HepG2 (cell line): ENCODE data around the gene GPD1. TPM values are rescaled to one million over a fixed set of nuclear protein-coding genes. Genes with fewer than 3 reads are reported as not detected.
"Not testable (repeated sequence)": the region's sequence is repeated elsewhere in the genome, so short reads cannot be mapped to it uniquely, and the experiment has no call there.

Source experiments
- ATAC-seq: fragments of 200-7000 bp; cut with Tn5 transposase; 3 replicates; pipeline ENCODE4 v1.9.1; 2020; ENCODE audit warnings: mild to moderate bottlenecking, moderate library complexity
- BruUV-seq: library from RNA; stranded (reverse); fragments of 400-500 nt; replicated peaks from 2 replicates; lab custom pipeline; 2021; lab: Mats Ljungman, UMichigan
- CTCF ChIA-PET: fragments of 300-600 bp; formaldehyde crosslinking; extraction: SDS; loops from one replicate; lab custom pipeline; 2021; ENCODE audit warnings: low total read pairs, inconsistent platforms, low intra/inter-chr PET ratio; lab: Yijun Ruan, JAX
- POLR2A ChIA-PET: fragments of 350-600 bp; sonication (Branson Sonifier 250); formaldehyde crosslinking; loops from one replicate; lab custom pipeline; 2020; ENCODE audit warnings: antibody characterized with exemption, inconsistent platforms; lab: Yijun Ruan, JAX
- DNase-seq: peaks from one replicate; pipeline ENCODE4 v3.0.0-alpha.2; 2015; ENCODE audit warnings: low spot score
- FAIRE-seq: peaks from 3 replicates; lab custom pipeline; 2011; peaks lifted over from hg19 to GRCh38; lab: Jason Lieb, UNC
- H2AFZ ChIP-seq: one replicate; pipeline ENCODE4 v1.6.1; 2011; ENCODE audit warnings: low read length, inconsistent platforms
- H3K27ac ChIP-seq: fragments of 300-600 bp; 3 replicates; pipeline ENCODE4 v1.8.0; 2011; ENCODE audit warnings: mixed run types, mild to moderate bottlenecking, mixed read lengths, low read length, inconsistent platforms; ENCODE audit not compliant: insufficient read depth; ENCODE audit errors: extremely low read length
- H3K27me3 ChIP-seq, 2 experiments: fragments of 200-600 bp in 1 of 2; 2 replicates in 1 of 2; 3 replicates in 1 of 2; pipeline versions ENCODE4 v1.6.0 to v1.8.0; 2011; ENCODE audit warnings: low read length in 2 of 2, mild to moderate bottlenecking in 2 of 2, moderate library complexity in 2 of 2, inconsistent platforms in 1 of 2; ENCODE audit not compliant: insufficient read depth in 2 of 2, control insufficient read depth in 1 of 2
- H3K36me3 ChIP-seq, 2 experiments: fragments of 200-600 bp in 1 of 2; replicated peaks in 1 of 2; 2 replicates in 1 of 2; 3 replicates in 1 of 2; pipeline versions ENCODE4 v1.5.1 to v1.8.0; 2011; ENCODE audit warnings: low read length in 2 of 2, inconsistent platforms in 1 of 2; ENCODE audit not compliant: insufficient read depth in 2 of 2, control insufficient read depth in 1 of 2
- H3K4me1 ChIP-seq: 2 replicates; pipeline ENCODE4 v1.5.1; 2012; ENCODE audit warnings: low read length, inconsistent platforms; ENCODE audit not compliant: insufficient read depth
- H3K4me2 ChIP-seq: 2 replicates; pipeline ENCODE4 v1.6.0; 2011; ENCODE audit warnings: low read depth, low read length, inconsistent platforms
- H3K4me3 ChIP-seq, 3 experiments: fragments of 200-600 bp in 1 of 3; sonication (generic), shearing (Covaris generic) in 1 of 3; replicated peaks in 1 of 3; 2 replicates each; pipeline ENCODE4 v1.5.1; 2011 to 2016; ENCODE audit warnings: low read length in 3 of 3, inconsistent platforms in 2 of 3, low read depth in 2 of 3, mild to moderate bottlenecking in 2 of 3, control low read depth in 1 of 3, mixed read lengths in 1 of 3; ENCODE audit not compliant: insufficient read depth in 1 of 3
- H3K79me2 ChIP-seq: one replicate; pipeline ENCODE4 v1.6.1; 2011; ENCODE audit warnings: low read length, inconsistent platforms; ENCODE audit not compliant: insufficient read depth
- H3K9ac ChIP-seq: 2 replicates; pipeline ENCODE4 v1.6.0; 2011; ENCODE audit warnings: mild to moderate bottlenecking, low read depth, low read length, inconsistent platforms; ENCODE audit not compliant: insufficient read depth
- H3K9me3 ChIP-seq: 2 replicates; pipeline ENCODE4 v1.5.1; 2012; ENCODE audit warnings: mild to moderate bottlenecking, low read length
- H4K20me1 ChIP-seq: 2 replicates; pipeline ENCODE4 v1.6.0; 2011; ENCODE audit warnings: inconsistent platforms, mild to moderate bottlenecking, low read length, moderate library complexity; ENCODE audit not compliant: insufficient read depth
- KAT7 ChIP-seq: IDR thresholded peaks from 2 replicates; pipeline ENCODE4 v1.6.1; 2018; ENCODE audit warnings: borderline replicate concordance, missing compliant biosample characterization
- MXD1 ChIP-seq: sonication (generic); formaldehyde crosslinking; IDR thresholded peaks from 2 replicates; pipeline ENCODE4 v1.4.0; 2020; ENCODE audit warnings: mild to moderate bottlenecking, missing genetic modification reagents
- ZNF343 ChIP-seq: sonication (generic); formaldehyde crosslinking; IDR thresholded peaks from 2 replicates; pipeline ENCODE4 v1.4.0; 2020; ENCODE audit warnings: mild to moderate bottlenecking, missing genetic modification reagents
- WGBS: methylation state at CpG from one replicate; pipeline ENCODE4 v1.1.6; 2017; ENCODE audit warnings: low lambda C conversion rate; 5-methylcytosine and 5-hydroxymethylcytosine counted together
- in situ Hi-C: cut with HindIII; loops from 2 replicates; pipeline ENCODE4 v1.10.0; 2017; ENCODE audit warnings: low pct_unique_long_range_greater_than_20kb; ENCODE audit not compliant: extremely low pct_ligation_motif_present
- intact Hi-C: fragments of 100-400 bp; cut with micrococcal nuclease; formaldehyde crosslinking; loops from one replicate; pipeline ENCODE4 v1.10.0; 2022; ENCODE audit not compliant: unreplicated experiment
- polyA plus RNA-seq, 8 experiments: library from polyadenylated mRNA; depleted of rRNA in 3 of 8; stranded (reverse) in 7 of 8; unstranded in 1 of 8; fragments of >200 nt; fragmentation: Illumina TruSeq in 4 of 8; extraction: Trizol in 4 of 8; gene quantifications; 2 replicates each; pipeline versions ENCODE4 v1.2.1 to v1.2.3, GENCODE V29; 2011 to 2016; ENCODE audit warnings: low read depth in 4 of 8, missing spikeins in 1 of 8, mixed read lengths in 1 of 8; ENCODE audit not compliant: insufficient read depth in 1 of 8
- total RNA-seq, 5 experiments: library from RNA; depleted of rRNA; stranded (reverse); fragments of >200 nt; fragmentation: Illumina TruSeq; extraction: Trizol; gene quantifications; 2 replicates each; pipeline ENCODE4 v1.2.3, GENCODE V29; 2016; ENCODE audit warnings: low read depth in 1 of 5

Gene GPD1
- total and polyA plus RNA-seq, 2 of the 13 experiments (the other 11 are each of a cell fraction or from before 2014, with no cell fraction given): 3.7 to 30.6 TPM

GRCh38 chr12:50083301-50083700, 20.5 kb upstream of the GPD1 start:
- no TSS peak for BruUV-seq
- Histone ChIP-seq H3K4me1 (peaks cover 78% of the 10 kb centered on the region), H3K27me3 (no peaks in the 10 kb centered on the region), H3K36me3 (peaks cover 4 to 14% of the 10 kb centered on the region in 2 experiments; a peak in 3 of 5 replicates), H4K20me1 (peaks cover 4% of the 10 kb centered on the region; the same call in 1 of the 2 replicates), H3K9me3 (no peaks in the 10 kb centered on the region), H3K27ac (peak overlapping the region; percentile 62), H3K4me3 (peak overlapping the region in 1 of 3 experiments; percentile 59; a peak in 1 of 6 replicates), H3K9ac (peak overlapping the region; percentile 50; the same call in 1 of the 2 replicates), H3K79me2 (peaks cover 11% of the 10 kb centered on the region), H2AFZ (no peak overlapping the region), H3K4me2 (peak overlapping the region; percentile 68)
- no peak for FAIRE-seq
- ATAC-seq: no peak
- DNase-seq: no peak
- ChIA-PET POLR2A (interaction anchor here (0.6 to 7.4 kb wide), 17 partner anchors 9 to 421 kb away, joined by 3 to 265 read pairs (median 4); partner anchors contain the start of genes CERS5, COX14, DIP2B and GPD1), CTCF (no interaction called here)
- TF ChIP-seq MXD1 (CRISPR knock-in tag) (no peak), ZNF343 (CRISPR knock-in tag) (0 out of 2 replicates have a peak, but pooled peaks have one; percentile 9)
- in situ Hi-C loops: no loop called here
- 100% methylated on average over 1 of the region's 1 CpG for WGBS
- intact Hi-C loops: no loop called here

GRCh38 chr12:50084409-50084774, 19.4 kb upstream of the GPD1 start:
- H3K27me3 ChIP-seq, DNase-seq, in situ Hi-C loops, H2AFZ ChIP-seq, ATAC-seq, CTCF ChIA-PET, H3K9me3 ChIP-seq, FAIRE-seq, BruUV-seq, H4K20me1 ChIP-seq: not testable (repeated sequence)
- peaks cover 17% of the 10 kb centered on the region for H3K79me2 ChIP-seq
- POLR2A ChIA-PET: interaction anchor here (0.6 to 7.4 kb wide), 24 partner anchors 9 to 1179 kb away, joined by 3 to 265 read pairs (median 4); partner anchors contain the start of genes CERS5, COX14, GPD1 and LIMA1
- H3K27ac ChIP-seq: peak overlapping the region; percentile 88
- H3K4me1 ChIP-seq: peaks cover 88% of the 10 kb centered on the region
- peak overlapping the region; percentile 77 for H3K9ac ChIP-seq
- TF ChIP-seq KAT7 (CRISPR knock-in tag): peak; percentile 62; the same call in 1 of the 2 replicates
- intact Hi-C loops: loop anchor here (2.0 kb wide), 2 partner anchors 26 to 316 kb away; partner anchors contain the start of gene LARP4
- H3K4me2 ChIP-seq: peak overlapping the region; percentile 87
- H3K4me3 ChIP-seq: peak overlapping the region; percentile 58 to 77 (median 73)
- WGBS: 51% methylated on average over 7 of the region's 7 CpGs
- peaks cover 5 to 24% of the 10 kb centered on the region in 2 experiments for H3K36me3 ChIP-seq
